ENCODE results near the gene RPL27. TPM values are rescaled to one million over a fixed set of nuclear protein-coding genes. Genes with fewer than 3 reads are reported as not detected.

RPL27 gene
- total and polyA plus RNA-seq, 2 of the 13 experiments (the other 11 are each of a cell fraction or from before 2014, with no cell fraction given), result 1,585 to 5,840 TPM

DNA sequence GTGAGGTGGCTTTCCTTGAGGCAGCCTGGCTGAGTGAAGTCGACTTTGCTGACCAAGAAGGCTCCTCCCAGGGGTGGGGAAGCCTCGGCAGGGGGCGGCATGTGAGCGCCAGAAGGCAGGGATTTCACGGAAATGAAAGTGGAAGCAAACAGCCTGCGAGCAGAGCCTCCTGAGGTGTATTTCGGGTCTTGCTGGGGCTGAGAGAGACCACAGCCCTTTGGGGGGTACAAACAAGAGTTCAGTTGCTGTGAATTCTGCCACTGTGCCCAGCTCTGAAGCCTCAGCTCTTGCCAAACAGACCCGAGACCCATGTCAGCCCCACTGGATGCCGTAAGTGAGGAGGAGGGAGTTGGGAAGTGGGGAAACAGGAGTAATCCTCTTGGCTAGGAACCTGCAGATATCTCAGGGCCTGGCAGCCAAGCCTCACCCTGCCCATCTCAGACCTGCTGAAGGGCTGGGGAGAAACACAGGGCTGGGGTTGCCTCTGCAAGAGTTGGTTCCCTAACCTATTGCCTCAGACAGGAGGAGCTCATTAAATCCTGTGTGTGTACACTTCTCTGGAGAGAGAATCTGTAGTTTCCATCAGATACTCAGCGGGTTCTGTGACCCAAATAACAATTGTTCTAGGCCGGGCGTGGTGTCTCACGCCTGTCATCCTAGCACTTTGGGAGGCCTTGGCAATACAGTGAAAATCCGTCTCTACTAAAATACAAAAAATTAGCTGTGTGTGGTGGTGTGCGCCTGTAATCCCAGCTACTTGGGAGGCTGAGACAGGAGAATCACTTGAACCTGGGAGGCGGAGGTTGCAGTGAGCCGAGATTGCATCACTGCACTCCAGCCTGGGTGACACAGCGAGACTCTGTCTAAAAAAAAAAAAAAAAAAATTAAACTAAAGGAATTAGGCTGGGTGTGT lies 8.7 kb downstream of the RPL27 start, which contains the start of gene IFI35 (continued):
- TF ChIP-seq, protein P1, sequence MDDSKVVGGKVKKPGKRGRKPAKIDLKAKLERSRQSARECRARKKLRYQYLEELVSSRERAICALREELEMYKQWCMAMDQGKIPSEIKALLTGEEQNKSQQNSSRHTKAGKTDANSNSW (CRISPR knock-in tag; IDR thresholded peaks at IDR 0.05; ENCODE audit: borderline replicate concordance), result no peak
- TF ChIP-seq ZSCAN25 (CRISPR knock-in tag; IDR thresholded peaks at IDR 0.05) (peak; percentile 47; the same call in 1 of the 2 replicates), ZNF224 (CRISPR knock-in tag; IDR thresholded peaks at IDR 0.05) (no peak), EEA1 (CRISPR knock-in tag; IDR thresholded peaks at IDR 0.05; ENCODE audit: borderline replicate concordance) (0 out of 2 replicates have a peak, but pooled peaks have one; percentile 77), HDAC6 (IDR thresholded peaks at IDR 0.05; ENCODE audit: low read depth, low read length) (no peak), ZSCAN22 (CRISPR knock-in tag; IDR thresholded peaks at IDR 0.05) (0 out of 2 replicates have a peak, but pooled peaks have one; percentile 12), THAP11 (CRISPR knock-in tag; IDR thresholded peaks at IDR 0.05) (peak; percentile 62; the same call in 1 of the 2 replicates), ZNF143 (CRISPR knock-in tag; IDR thresholded peaks at IDR 0.05) (0 out of 2 replicates have a peak, but pooled peaks have one; percentile 29), NFIC (IDR thresholded peaks at IDR 0.05; ENCODE audit: low read length) (no peak), ARID2 (CRISPR knock-in tag; IDR thresholded peaks at IDR 0.05; ENCODE audit: borderline replicate concordance) (no peak), EHMT2 (IDR thresholded peaks at IDR 0.05; ENCODE audit: borderline replicate concordance, low read depth, low read length) (no peak), HHEX (CRISPR knock-in tag; IDR thresholded peaks at IDR 0.05) (no peak), HOXA7 (CRISPR knock-in tag; IDR thresholded peaks at IDR 0.05) (no peak), EZH2 (conservative IDR thresholded peaks at IDR 0.05; ENCODE audit: low read depth, low read length) (no peak), ZNF567 (CRISPR knock-in tag; IDR thresholded peaks at IDR 0.05; ENCODE audit: borderline replicate concordance) (no peak), ZNF326 (CRISPR knock-in tag; IDR thresholded peaks at IDR 0.05; ENCODE audit: borderline replicate concordance) (no peak)
- TF ChIP-seq, protein P2, sequence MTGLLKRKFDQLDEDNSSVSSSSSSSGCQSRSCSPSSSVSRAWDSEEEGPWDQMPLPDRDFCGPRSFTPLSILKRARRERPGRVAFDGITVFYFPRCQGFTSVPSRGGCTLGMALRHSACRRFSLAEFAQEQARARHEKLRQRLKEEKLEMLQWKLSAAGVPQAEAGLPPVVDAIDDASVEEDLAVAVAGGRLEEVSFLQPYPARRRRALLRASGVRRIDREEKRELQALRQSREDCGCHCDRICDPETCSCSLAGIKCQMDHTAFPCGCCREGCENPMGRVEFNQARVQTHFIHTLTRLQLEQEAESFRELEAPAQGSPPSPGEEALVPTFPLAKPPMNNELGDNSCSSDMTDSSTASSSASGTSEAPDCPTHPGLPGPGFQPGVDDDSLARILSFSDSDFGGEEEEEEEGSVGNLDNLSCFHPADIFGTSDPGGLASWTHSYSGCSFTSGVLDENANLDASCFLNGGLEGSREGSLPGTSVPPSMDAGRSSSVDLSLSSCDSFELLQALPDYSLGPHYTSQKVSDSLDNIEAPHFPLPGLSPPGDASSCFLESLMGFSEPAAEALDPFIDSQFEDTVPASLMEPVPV (CRISPR knock-in tag; IDR thresholded peaks at IDR 0.05), result no peak
- TF ChIP-seq, protein P3, sequence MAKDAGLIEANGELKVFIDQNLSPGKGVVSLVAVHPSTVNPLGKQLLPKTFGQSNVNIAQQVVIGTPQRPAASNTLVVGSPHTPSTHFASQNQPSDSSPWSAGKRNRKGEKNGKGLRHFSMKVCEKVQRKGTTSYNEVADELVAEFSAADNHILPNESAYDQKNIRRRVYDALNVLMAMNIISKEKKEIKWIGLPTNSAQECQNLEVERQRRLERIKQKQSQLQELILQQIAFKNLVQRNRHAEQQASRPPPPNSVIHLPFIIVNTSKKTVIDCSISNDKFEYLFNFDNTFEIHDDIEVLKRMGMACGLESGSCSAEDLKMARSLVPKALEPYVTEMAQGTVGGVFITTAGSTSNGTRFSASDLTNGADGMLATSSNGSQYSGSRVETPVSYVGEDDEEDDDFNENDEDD (CRISPR knock-in tag; IDR thresholded peaks at IDR 0.05; ENCODE audit: borderline replicate concordance), result no peak
- TF ChIP-seq, protein P4, sequence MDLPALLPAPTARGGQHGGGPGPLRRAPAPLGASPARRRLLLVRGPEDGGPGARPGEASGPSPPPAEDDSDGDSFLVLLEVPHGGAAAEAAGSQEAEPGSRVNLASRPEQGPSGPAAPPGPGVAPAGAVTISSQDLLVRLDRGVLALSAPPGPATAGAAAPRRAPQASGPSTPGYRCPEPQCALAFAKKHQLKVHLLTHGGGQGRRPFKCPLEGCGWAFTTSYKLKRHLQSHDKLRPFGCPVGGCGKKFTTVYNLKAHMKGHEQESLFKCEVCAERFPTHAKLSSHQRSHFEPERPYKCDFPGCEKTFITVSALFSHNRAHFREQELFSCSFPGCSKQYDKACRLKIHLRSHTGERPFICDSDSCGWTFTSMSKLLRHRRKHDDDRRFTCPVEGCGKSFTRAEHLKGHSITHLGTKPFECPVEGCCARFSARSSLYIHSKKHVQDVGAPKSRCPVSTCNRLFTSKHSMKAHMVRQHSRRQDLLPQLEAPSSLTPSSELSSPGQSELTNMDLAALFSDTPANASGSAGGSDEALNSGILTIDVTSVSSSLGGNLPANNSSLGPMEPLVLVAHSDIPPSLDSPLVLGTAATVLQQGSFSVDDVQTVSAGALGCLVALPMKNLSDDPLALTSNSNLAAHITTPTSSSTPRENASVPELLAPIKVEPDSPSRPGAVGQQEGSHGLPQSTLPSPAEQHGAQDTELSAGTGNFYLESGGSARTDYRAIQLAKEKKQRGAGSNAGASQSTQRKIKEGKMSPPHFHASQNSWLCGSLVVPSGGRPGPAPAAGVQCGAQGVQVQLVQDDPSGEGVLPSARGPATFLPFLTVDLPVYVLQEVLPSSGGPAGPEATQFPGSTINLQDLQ (CRISPR knock-in tag; IDR thresholded peaks at IDR 0.05), result no peak
- TF ChIP-seq, protein P5, sequence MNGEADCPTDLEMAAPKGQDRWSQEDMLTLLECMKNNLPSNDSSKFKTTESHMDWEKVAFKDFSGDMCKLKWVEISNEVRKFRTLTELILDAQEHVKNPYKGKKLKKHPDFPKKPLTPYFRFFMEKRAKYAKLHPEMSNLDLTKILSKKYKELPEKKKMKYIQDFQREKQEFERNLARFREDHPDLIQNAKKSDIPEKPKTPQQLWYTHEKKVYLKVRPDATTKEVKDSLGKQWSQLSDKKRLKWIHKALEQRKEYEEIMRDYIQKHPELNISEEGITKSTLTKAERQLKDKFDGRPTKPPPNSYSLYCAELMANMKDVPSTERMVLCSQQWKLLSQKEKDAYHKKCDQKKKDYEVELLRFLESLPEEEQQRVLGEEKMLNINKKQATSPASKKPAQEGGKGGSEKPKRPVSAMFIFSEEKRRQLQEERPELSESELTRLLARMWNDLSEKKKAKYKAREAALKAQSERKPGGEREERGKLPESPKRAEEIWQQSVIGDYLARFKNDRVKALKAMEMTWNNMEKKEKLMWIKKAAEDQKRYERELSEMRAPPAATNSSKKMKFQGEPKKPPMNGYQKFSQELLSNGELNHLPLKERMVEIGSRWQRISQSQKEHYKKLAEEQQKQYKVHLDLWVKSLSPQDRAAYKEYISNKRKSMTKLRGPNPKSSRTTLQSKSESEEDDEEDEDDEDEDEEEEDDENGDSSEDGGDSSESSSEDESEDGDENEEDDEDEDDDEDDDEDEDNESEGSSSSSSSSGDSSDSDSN (CRISPR knock-in tag; IDR thresholded peaks at IDR 0.05), result peak; percentile 65; the same call in 1 of the 2 replicates

Measured in HepG2 (cell line).